Kidney (tissue), 14 donors: ENCODE results near the gene ABHD12. TPM values are rescaled to one million over a fixed set of nuclear protein-coding genes. Genes with fewer than 3 reads are reported as not detected.

Experiments
- DNase-seq, 5 donors: peaks; one replicate each; pipeline ENCODE4 v3.0.0-alpha.2; 2013 to 2020
- FAIRE-seq: peaks from 2 replicates; lab custom pipeline; 2012; peaks lifted over from hg19 to GRCh38; lab: Jason Lieb, UNC
- H3K27ac ChIP-seq, 2 donors: one replicate each; pipeline ENCODE4 v1.7.0; 2013; ENCODE audit warnings: low read depth in 2 of 2, low read length in 2 of 2, inconsistent platforms in 1 of 2
- H3K27me3 ChIP-seq: one replicate; pipeline ENCODE4 v1.7.1; 2013; ENCODE audit warnings: low read length, inconsistent platforms; ENCODE audit not compliant: control insufficient read depth, insufficient read depth
- H3K36me3 ChIP-seq, 3 donors: one replicate each; pipeline versions ENCODE4 v1.7.0 to v1.7.1; 2013; ENCODE audit warnings: low read length in 3 of 3, control low read depth in 1 of 3, inconsistent platforms in 1 of 3; ENCODE audit not compliant: insufficient read depth in 3 of 3, control insufficient read depth in 2 of 3
- H3K4me1 ChIP-seq, 3 donors: one replicate each; pipeline versions ENCODE4 v1.7.0 to v1.7.1; 2013; ENCODE audit warnings: low read length in 3 of 3, inconsistent platforms in 1 of 3, low read depth in 1 of 3; ENCODE audit not compliant: control insufficient read depth in 2 of 3, insufficient read depth in 2 of 3
- H3K4me3 ChIP-seq, 3 donors: one replicate each; pipeline versions ENCODE4 v1.7.0 to v1.8.1; 2013; ENCODE audit warnings: low read length in 3 of 3, control low read depth in 1 of 3, inconsistent platforms in 1 of 3
- H3K9ac ChIP-seq, 3 donors: one replicate each; pipeline versions ENCODE4 v1.7.0 to v1.7.1; 2013; ENCODE audit warnings: low read length in 3 of 3, control low read depth in 1 of 3, inconsistent platforms in 1 of 3
- H3K9me3 ChIP-seq, 3 donors: one replicate each; pipeline versions ENCODE4 v1.7.0 to v1.7.1; 2013; ENCODE audit warnings: low read length in 3 of 3, control low read depth in 1 of 3, inconsistent platforms in 1 of 3; ENCODE audit not compliant: control insufficient read depth in 2 of 3, insufficient read depth in 1 of 3
- intact Hi-C: fragments of 100-400 bp; cut with DNase I; formaldehyde crosslinking; loops from one replicate; pipeline ENCODE4 v1.11.1; 2022
- polyA plus RNA-seq: library from polyadenylated mRNA; stranded (reverse); fragments of 350-450 nt; fragmentation: Illumina TruSeq; extraction: RNeasy Lipid Tissue Mini Kit (QIAGEN cat#74804); gene quantifications from one replicate; pipeline ENCODE4 v1.2.3, GENCODE V29; 2014; ENCODE audit warnings: low read depth, low replicate concordance; ENCODE audit not compliant: insufficient read depth
- total RNA-seq: library from RNA; stranded (reverse); fragmentation: NEBNext Ultra II Directional; extraction: Animal tissue kit (Norgen Biotek cat#: 25700); gene quantifications from one replicate; pipeline ENCODE4 v1.2.1, GENCODE V29; 2021
- TF ChIP-seq, protein P1 (sequence below): IDR thresholded peaks from 3 replicates; pipeline ENCODE4 v1.5.1; 2012; ENCODE audit warnings: mild to moderate bottlenecking, moderate library complexity, borderline replicate concordance; ENCODE audit not compliant: insufficient read depth; ENCODE audit errors: extremely low read depth
- donor health status: control.
- donor health status: control.
- donor health status: control.
- donor health status: control.
- donor health status: control.
- donor health status: DM: yes; HTN: yes; CAD: no.
- donor health status: Normal renal cell carcinoma (clear cell type).

ABHD12 gene
- total and polyA plus RNA-seq, 2 donors from 2014 or later, result 61.5 to 68.1 TPM

DNA sequence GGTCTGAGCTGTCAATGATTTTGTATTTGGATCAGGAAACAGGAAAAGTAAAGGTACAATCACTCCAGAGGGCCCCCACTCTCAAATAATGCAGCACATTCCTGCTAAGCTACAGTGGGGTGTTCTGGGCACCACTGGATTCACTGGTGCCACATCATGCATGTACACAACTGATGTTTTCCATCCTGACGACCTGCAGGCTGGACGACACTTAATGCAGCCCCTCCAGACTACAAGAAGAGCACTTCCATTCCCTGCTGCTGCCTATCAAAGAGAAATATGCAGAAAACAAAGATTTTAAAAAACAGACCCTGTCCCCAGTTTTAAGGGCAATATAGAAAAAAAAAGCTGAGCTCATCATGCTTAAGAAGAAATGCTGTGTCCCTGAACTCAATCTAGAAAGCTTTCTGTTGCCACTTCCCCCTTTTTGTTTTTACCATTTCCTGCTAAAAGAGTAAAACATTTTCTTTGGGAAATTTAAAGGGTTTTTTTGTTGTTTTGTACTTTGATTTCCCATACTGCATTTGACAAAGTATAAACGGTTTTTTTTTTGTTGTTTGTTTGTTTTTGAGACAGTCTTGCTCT lies 35.5 kb downstream of the ABHD12 start:
- Histone ChIP-seq H3K9me3 (no peaks in the 10 kb centered on the region), H3K36me3 (no peaks in the 10 kb centered on the region), H3K4me1 (peaks cover 0 to 7% (median 4%) of the 10 kb centered on the region in 3 donors), H3K27ac (no peak overlapping the region), H3K27me3 (no peaks in the 10 kb centered on the region), H3K9ac (no peak overlapping the region), H3K4me3 (no peak overlapping the region)
- intact Hi-C loops, result no loop called here
- no peak for DNase-seq
- FAIRE-seq, result no peak
- TF ChIP-seq, protein P1, sequence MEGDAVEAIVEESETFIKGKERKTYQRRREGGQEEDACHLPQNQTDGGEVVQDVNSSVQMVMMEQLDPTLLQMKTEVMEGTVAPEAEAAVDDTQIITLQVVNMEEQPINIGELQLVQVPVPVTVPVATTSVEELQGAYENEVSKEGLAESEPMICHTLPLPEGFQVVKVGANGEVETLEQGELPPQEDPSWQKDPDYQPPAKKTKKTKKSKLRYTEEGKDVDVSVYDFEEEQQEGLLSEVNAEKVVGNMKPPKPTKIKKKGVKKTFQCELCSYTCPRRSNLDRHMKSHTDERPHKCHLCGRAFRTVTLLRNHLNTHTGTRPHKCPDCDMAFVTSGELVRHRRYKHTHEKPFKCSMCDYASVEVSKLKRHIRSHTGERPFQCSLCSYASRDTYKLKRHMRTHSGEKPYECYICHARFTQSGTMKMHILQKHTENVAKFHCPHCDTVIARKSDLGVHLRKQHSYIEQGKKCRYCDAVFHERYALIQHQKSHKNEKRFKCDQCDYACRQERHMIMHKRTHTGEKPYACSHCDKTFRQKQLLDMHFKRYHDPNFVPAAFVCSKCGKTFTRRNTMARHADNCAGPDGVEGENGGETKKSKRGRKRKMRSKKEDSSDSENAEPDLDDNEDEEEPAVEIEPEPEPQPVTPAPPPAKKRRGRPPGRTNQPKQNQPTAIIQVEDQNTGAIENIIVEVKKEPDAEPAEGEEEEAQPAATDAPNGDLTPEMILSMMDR, result no peak

DNA sequence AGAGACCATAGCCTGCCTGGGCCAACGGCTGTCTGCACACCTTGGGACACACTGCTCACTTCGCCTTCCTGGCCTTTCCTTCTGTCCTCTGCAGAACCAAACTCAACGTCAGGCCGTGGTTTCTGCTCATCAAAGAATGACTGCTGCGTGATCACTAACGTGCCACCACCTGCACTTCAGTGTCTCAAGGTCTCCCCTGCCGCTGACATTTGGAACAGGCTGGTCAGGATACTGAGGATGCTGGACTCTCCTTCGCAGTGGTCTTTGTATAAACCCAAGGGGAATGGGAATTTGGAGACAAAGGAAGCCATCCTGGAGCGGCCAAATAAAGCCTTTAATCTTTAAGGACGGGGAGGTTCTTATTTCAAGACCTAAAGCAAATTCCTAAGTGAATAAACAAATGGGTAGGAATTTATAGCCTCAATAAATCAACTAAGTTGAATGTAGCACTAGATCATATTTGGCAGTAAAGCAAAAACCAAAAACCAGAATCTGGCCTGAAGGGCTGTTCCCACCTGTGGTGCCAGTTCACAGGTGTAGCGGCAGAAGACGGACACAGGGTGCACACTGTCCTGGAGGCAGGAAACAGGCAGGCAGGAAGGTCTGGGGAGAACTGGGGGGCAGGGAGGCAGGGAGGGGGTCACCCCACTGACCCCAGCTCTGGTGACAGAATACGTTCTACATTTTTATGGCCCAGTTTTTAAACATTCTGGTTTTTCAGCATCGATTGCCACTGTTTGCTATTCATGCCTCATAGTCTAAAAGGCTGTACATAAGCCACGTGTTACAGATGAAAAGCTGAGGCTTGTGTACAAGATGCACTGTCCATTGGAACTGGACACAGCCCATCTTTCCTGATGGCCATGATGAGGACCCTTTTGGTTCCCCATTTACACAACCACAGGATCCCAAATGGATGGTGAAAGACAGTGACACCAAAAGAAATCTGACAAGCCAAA lies 36.6 kb downstream of the ABHD12 start:
- peak overlapping the region in 1 of 3 donors; percentile 19 for H3K9ac ChIP-seq
- no peak overlapping the region for H3K4me3 ChIP-seq
- no peaks in the 10 kb centered on the region for H3K36me3 ChIP-seq
- no peaks in the 10 kb centered on the region for H3K9me3 ChIP-seq
- H3K4me1 ChIP-seq, result peaks cover 0 to 7% (median 4%) of the 10 kb centered on the region in 3 donors
- intact Hi-C loops, result no loop called here
- TF ChIP-seq, protein P1, result no peak
- FAIRE-seq (no peak), DNase-seq (no peak)
- H3K27ac ChIP-seq, result no peak overlapping the region
- no peaks in the 10 kb centered on the region for H3K27me3 ChIP-seq

DNA sequence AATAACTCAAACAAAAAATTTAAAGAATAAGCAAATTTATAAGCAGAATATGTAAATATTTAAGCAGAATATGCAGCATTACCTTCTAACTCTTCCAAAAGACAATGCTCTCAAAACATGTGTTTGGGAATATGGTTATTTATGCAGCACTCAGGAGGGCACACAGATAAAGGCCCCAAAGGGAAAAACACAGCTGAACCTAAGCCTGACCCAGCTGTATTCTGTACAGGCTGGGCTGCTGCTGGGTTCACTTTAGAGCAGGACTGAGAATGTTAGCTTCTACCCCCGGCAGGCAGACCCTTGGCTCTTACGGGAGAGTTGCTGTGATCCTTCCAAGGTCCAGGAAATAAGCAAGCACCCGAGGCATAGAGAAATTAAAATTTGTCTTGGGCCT lies 37.3 kb downstream of the ABHD12 start:
- Histone ChIP-seq H3K27ac (no peak overlapping the region), H3K4me1 (peaks cover 0 to 7% (median 4%) of the 10 kb centered on the region in 3 donors), H3K4me3 (no peak overlapping the region), H3K9me3 (no peaks in the 10 kb centered on the region), H3K9ac (peak overlapping the region in 1 of 3 donors; percentile 34), H3K27me3 (no peaks in the 10 kb centered on the region), H3K36me3 (no peaks in the 10 kb centered on the region)
- DNase-seq, result no peak
- FAIRE-seq, result no peak
- intact Hi-C loops, result no loop called here
- TF ChIP-seq, protein P1, result no peak
